Choroid plexus epithelial cell (primary cell): ENCODE data around the gene NPAS2.

ENCODE experiments used
- DNase-seq: peaks from one replicate; pipeline ENCODE4 v3.0.0-alpha.2; 2010; ENCODE audit warnings: low read depth
- H3K4me3 ChIP-seq: 2 replicates; pipeline ENCODE4 v1.5.1; 2011; ENCODE audit warnings: low read depth, mild to moderate bottlenecking, control low read depth, low read length, moderate library complexity
- TF ChIP-seq, protein P1 (sequence below): conservative IDR thresholded peaks from 2 replicates; pipeline ENCODE4 v1.5.1; 2011; ENCODE audit warnings: low read depth, mild to moderate bottlenecking, control low read depth, inconsistent platforms, low read length, moderate library complexity

NPAS2 gene

DNA sequence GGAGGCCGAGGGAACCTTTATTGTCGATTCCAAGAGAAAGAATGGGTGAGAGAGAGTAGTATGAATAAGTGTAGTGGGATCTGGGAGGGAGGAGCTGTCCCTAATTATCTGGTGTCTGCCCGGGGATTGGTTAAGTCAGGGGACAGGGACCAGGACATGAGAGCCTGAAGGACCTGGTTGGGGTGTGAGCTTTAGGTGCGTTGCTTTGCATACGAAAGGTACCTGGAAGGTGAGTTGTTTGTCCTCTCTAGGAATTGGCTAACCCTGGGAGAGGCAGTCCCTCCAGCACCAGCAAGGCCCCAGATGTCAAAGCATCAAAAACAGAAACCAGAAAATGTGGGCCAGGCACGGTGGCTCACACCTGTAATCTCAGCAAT, 134.1 kb downstream of the NPAS2 start:
- TF ChIP-seq, protein P1, sequence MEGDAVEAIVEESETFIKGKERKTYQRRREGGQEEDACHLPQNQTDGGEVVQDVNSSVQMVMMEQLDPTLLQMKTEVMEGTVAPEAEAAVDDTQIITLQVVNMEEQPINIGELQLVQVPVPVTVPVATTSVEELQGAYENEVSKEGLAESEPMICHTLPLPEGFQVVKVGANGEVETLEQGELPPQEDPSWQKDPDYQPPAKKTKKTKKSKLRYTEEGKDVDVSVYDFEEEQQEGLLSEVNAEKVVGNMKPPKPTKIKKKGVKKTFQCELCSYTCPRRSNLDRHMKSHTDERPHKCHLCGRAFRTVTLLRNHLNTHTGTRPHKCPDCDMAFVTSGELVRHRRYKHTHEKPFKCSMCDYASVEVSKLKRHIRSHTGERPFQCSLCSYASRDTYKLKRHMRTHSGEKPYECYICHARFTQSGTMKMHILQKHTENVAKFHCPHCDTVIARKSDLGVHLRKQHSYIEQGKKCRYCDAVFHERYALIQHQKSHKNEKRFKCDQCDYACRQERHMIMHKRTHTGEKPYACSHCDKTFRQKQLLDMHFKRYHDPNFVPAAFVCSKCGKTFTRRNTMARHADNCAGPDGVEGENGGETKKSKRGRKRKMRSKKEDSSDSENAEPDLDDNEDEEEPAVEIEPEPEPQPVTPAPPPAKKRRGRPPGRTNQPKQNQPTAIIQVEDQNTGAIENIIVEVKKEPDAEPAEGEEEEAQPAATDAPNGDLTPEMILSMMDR: no peak
- DNase-seq: no peak
- no peak overlapping the region for H3K4me3 ChIP-seq

- H3K4me3 ChIP-seq: no peak overlapping the region
- TF ChIP-seq, protein P1: no peak
- DNase-seq: no peak
These were observed 135.3 kb downstream of the NPAS2 start for GRCh38 chr2:100955226-100955625.

GRCh38 chr2:100956081-100956480, 136.1 kb downstream of the NPAS2 start:
- TF ChIP-seq, protein P1: no peak
- DNase-seq: no peak
- H3K4me3 ChIP-seq: no peak overlapping the region

GRCh38 chr2:100957996-100958653, 138.2 kb downstream of the NPAS2 start:
- peak; percentile 85 for DNase-seq
- TF ChIP-seq, protein P1: no peak
- H3K4me3 ChIP-seq: no peak overlapping the region

- no peak for DNase-seq
- H3K4me3 ChIP-seq: no peak overlapping the region
- TF ChIP-seq, protein P1: no peak
These were observed 139.4 kb downstream of the NPAS2 start for GRCh38 chr2:100959225-100959880.

GRCh38 chr2:100960688-100961087, 140.7 kb downstream of the NPAS2 start:
- TF ChIP-seq, protein P1: no peak
- no peak for DNase-seq
- H3K4me3 ChIP-seq: no peak overlapping the region
